BE2C (cell line): ENCODE data around the gene NAV1. TPM values are rescaled to one million over a fixed set of nuclear protein-coding genes. Genes with fewer than 3 reads are reported as not detected.
A peak's percentile ranks its signal among the peaks of the same experiment; 100 is the strongest.
"Not testable (repeated sequence)": the region's sequence is repeated elsewhere in the genome, so short reads cannot be mapped to it uniquely, and the experiment has no call there.

Experiments
- DNase-seq: peaks from one replicate; pipeline ENCODE4 v3.0.0-alpha.2; 2020
- H3K27me3 ChIP-seq: fragments of 250-450 bp; sonication (Bioruptor Pico); 2 replicates; pipeline ENCODE4 v1.5.1; 2020; ENCODE audit warnings: mild to moderate bottlenecking
- H3K36me3 ChIP-seq: fragments of 250-450 bp; sonication (Bioruptor Pico); 2 replicates; pipeline ENCODE4 v1.5.1; 2020; ENCODE audit warnings: mild to moderate bottlenecking
- H3K4me1 ChIP-seq: fragments of 250-450 bp; sonication (Bioruptor Pico); 2 replicates; pipeline ENCODE4 v1.5.1; 2020
- H3K4me3 ChIP-seq: 2 replicates; pipeline ENCODE4 v1.5.1; 2011; ENCODE audit warnings: low read depth, low read length
- H3K9me3 ChIP-seq: fragments of 250-450 bp; sonication (Bioruptor Pico); 2 replicates; pipeline ENCODE4 v1.5.1; 2020
- polyA plus RNA-seq: library from polyadenylated mRNA; unstranded; fragments of >200 nt; gene quantifications from one replicate; pipeline ENCODE4 v1.2.1, GENCODE V29; 2012; ENCODE audit warnings: low read depth, missing spikeins; ENCODE audit not compliant: insufficient read length, insufficient read depth
- TF ChIP-seq, protein P1 (sequence below): IDR thresholded peaks from 2 replicates; pipeline ENCODE4 v1.5.1; 2012; ENCODE audit warnings: mild to moderate bottlenecking, low read depth, low read length

NAV1 gene
- 41.3 TPM for polyA plus RNA-seq

- no peaks in the 10 kb centered on the region for H3K9me3 ChIP-seq
- H3K4me1 ChIP-seq = peaks cover 14% of the 10 kb centered on the region
- TF ChIP-seq, protein P1, sequence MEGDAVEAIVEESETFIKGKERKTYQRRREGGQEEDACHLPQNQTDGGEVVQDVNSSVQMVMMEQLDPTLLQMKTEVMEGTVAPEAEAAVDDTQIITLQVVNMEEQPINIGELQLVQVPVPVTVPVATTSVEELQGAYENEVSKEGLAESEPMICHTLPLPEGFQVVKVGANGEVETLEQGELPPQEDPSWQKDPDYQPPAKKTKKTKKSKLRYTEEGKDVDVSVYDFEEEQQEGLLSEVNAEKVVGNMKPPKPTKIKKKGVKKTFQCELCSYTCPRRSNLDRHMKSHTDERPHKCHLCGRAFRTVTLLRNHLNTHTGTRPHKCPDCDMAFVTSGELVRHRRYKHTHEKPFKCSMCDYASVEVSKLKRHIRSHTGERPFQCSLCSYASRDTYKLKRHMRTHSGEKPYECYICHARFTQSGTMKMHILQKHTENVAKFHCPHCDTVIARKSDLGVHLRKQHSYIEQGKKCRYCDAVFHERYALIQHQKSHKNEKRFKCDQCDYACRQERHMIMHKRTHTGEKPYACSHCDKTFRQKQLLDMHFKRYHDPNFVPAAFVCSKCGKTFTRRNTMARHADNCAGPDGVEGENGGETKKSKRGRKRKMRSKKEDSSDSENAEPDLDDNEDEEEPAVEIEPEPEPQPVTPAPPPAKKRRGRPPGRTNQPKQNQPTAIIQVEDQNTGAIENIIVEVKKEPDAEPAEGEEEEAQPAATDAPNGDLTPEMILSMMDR = no peak
- peak within 1 kb of the TSS; percentile 85 for H3K4me3 ChIP-seq
- peak; percentile 83 for DNase-seq
- H3K27me3 ChIP-seq = no peaks in the 10 kb centered on the region
- H3K36me3 ChIP-seq = no peaks in the 10 kb centered on the region
Measured at GRCh38 chr1:201538612-201539551, at the start of gene NAV1. TSS of gene NAV1 (plus strand) at chr1:201539127. CDS start at chr1:201622885, 83,758 bp downstream.

- Histone ChIP-seq H3K9me3 (no peaks in the 10 kb centered on the region), H3K4me1 (peaks cover 5% of the 10 kb centered on the region; the same call in 1 of the 2 replicates), H3K27me3 (no peaks in the 10 kb centered on the region), H3K4me3 (no peak overlapping the region), H3K36me3 (no peaks in the 10 kb centered on the region)
- TF ChIP-seq, protein P1 = no peak
- DNase-seq = no peak
Measured at GRCh38 chr1:201489643-201490261, 49.2 kb upstream of the NAV1 start.

- Histone ChIP-seq H3K4me3 (no peak overlapping the region), H3K36me3 (no peaks in the 10 kb centered on the region), H3K9me3 (no peaks in the 10 kb centered on the region), H3K27me3 (no peaks in the 10 kb centered on the region), H3K4me1 (peaks cover 10% of the 10 kb centered on the region)
- TF ChIP-seq, protein P1 = no peak
- no peak for DNase-seq
Measured at GRCh38 chr1:201490708-201491131, 48.2 kb upstream of the NAV1 start.

GRCh38 chr1:201491896-201492511 is 46.9 kb upstream of the NAV1 start:
- H3K9me3 ChIP-seq = no peaks in the 10 kb centered on the region
- peaks cover 20% of the 10 kb centered on the region for H3K4me1 ChIP-seq
- TF ChIP-seq, protein P1 = no peak
- H3K4me3 ChIP-seq = no peak overlapping the region
- DNase-seq = no peak
- no peaks in the 10 kb centered on the region for H3K36me3 ChIP-seq
- H3K27me3 ChIP-seq = no peaks in the 10 kb centered on the region

GRCh38 chr1:201493026-201493656 is 45.8 kb upstream of the NAV1 start:
- not testable (repeated sequence) for DNase-seq, H3K27me3 ChIP-seq, H3K9me3 ChIP-seq, H3K36me3 ChIP-seq, H3K4me3 ChIP-seq
- peaks cover 20% of the 10 kb centered on the region for H3K4me1 ChIP-seq
